Activated CD8-positive, alpha-beta memory T cell treated with anti-CD3 and anti-CD28 coated beads for 1 hour (primary cell): Measurements from ENCODE around the gene MAP2.

Experiments used
- DNase-seq, 2 donors: peaks; one replicate each; pipeline ENCODE4 v3.0.0-alpha.2; 2020; ENCODE audit warnings: low read depth in 1 of 2; ENCODE audit errors: extremely low read depth in 1 of 2

The MAP2 gene

DNA sequence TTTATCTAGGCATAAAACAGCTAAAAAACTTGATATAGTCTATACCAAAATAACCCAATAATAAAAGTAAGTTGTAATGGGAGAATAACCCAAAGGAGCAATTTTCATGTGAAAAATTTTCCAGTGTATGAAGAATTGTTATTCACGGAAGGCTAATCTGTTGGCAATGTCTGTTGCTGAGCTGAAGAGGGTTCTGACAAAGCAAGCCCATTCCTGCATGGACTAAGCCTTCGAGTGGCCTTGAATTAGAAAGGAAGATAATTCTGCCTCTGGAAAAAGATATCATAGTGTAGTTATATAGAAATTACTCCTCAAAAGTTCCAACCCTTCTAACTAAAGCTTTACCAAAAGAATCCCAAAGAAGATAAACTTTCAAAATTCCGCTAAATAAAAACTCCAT lies 101.5 kb downstream of the MAP2 start:
- no peak for DNase-seq

DNA sequence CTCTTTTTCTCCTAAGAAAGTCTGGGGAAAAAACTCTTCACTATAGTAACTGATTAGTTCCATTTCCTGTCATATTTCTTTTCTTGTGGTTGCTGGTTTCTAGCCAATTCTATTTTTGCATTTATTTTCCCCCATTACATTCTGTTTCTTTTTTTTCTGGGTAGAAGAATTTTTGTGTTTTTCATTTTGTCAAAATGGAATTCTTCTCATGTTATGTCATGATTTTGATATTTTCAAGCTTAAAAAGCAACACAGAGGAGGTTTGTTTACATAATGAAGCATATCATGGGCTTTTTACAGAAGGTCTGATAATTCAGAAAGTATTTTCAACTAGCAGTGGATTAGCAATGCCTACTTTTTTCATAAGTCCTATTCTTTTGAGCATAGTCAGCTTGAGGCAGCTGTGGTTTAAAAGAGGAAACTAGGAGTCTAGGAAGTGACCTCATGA lies 102.0 kb downstream of the MAP2 start:
- DNase-seq, result no peak

DNA sequence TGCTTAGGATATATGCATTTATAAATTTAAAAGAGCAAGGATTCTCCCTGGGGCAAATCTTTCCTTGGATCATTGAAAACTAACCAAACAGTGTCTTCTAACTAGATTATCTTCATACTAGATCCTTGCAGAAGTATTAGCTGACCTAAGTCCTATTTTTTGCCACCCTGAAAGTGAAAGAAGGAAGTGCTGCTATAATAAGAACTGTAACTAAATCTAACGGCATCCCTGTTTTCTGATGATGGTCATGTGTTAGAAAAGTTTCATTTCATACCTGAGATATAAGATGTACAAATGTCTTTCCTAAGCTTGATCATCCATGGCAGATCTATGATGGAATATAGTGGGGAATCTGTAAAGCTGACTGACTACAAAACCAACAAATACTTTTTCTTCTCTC lies 102.7 kb downstream of the MAP2 start:
- no peak for DNase-seq

DNA sequence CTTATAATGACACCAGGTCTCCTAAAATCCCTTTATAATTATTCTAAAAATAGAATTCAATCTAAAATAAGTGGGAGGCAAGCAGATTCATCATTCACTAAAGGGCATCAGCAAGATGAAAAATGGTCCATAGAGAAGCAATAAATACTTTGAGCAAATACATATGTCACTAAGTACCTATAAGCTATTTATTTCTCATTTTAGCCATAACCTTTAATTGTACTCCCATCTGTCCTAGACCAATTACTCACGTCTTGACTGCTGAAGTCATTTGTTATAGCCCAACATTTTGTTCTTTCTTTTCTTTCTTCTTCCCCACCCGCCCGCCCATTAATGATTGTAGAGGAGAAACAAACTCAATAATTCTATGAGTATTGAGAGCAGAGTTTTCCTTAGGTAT lies 105.7 kb downstream of the MAP2 start:
- no peak for DNase-seq

DNA sequence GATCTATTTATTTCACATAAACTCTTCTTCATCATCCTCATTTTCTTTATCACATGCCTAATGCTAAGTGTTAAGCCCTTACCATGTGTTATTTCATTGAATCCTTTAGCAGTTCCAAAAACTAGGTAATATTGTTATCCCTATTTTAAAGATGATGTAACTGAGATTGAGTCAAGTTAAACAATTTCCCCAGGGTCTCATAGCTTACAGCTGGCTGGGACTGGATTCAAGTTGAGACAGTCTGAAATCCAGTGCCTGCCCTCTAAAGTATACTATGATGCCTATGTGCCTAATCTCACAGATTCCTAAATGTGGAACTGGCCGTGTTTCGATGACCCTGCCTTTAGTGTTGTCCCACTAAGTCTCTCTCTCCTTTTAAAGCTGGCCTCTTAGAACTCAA lies 108.5 kb downstream of the MAP2 start:
- DNase-seq, result no peak

DNA sequence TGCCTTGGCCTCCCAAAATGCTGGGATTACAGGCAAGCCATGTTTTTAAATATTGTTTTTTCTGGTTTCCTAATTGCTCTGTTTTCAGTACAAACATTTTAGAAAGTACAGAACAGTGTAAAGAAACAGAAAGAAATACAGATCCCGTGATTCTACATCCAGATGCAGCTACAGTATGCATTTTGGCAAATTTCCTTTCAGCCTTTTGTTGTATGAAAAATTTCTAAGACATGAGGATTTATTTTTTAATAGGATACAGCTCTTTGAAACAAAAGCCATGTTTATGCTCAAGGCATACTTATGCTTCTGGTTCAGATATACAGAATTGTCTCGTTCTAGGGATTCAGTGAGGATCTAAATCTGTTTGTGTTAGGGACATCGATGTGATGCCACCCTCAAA lies 109.5 kb downstream of the MAP2 start:
- DNase-seq, result no peak

DNA sequence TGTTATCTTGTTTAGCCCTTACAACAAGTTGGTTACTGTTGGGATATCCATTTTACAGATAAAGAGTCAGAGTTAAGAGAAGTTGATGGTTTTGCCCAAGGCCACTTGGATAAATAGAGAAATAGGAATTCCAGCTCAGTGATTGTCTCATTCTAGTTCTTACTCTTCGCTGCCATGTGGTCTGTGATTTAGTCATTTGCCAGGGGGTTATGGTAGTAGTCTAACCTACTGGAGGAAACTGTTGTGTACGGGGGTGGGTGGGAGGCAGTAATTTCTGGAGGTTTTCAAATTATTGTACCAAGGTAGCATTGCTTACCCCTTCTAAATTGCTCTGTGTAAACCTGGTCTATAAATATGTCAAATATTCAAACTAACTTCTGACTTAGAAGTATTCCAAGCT lies 110.4 kb downstream of the MAP2 start:
- DNase-seq, result no peak

DNA sequence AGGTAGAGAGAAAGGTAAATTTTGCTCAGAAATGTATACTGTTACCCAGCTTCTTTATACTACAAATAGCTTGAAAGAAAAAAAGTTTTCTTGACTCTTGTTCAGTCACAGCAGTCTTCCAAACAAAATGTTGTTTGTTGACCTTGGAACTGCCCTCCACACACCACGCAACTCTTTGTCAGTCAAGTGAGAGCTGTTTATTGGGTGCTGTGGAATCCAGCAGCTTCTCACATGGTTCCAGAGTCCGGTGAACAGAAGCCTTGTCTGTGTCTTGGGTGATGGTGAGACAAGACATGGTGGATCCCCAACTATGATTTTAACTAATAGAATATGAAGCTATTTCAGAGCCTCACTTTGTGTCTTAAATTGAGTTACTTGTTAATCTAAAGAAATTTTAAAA lies 112.5 kb downstream of the MAP2 start:
- no peak for DNase-seq

DNA sequence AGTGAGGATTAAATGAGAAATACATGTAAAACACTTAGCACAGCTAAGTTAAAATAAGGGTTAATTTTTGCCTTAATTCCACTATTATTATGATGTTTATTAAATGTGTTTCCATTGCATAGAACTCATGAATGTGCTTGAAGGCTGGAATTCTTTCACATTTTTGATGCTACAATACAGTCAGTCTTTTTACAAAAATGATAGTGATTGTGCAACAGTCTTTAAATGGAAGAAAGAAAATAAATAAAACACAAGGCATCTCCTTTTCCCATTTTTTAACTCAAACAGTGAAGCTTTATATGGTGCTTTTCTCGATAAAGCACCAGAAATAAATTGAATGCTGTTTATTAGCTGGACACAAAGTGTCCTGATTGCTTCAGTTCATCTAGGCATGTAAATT lies 123.9 kb downstream of the MAP2 start:
- DNase-seq, result no peak

DNA sequence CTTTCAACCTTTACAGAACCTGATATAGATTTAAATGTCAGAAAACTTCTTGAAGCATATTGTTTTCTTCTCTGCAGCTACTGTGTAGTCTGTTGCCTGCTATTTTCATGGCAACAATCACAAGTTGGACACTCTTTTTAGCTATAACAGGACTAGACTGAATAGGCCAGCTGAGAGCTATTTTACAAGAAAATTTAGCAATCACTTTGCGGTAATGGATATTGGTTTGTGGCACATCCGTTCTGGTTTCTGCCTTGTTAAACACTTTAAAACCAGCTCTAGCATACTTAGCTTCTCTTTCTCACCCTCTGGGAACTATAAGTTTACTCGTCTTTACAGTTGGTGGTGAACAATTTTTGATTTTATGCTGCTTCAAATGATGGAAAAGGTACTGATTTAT lies 125.7 kb downstream of the MAP2 start:
- DNase-seq, result no peak

DNA sequence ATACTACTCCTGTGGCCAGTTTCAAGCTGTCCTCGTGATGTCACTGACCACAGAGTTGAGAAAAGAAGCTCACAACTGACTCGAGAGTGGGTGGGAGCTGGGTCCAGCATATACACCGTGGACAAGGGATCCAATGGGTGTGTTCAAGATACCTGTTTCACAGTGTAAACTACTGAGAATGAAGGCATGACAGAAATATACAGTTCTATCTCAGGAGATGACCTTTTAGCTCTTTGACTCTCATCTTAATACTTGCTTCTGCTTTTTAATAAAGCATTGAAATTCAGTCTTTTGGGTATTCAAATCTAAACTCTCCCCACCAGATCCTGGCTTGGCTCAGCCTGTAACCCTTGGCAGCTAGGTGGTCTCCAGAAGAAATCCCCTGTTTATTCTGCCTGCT lies 130.1 kb downstream of the MAP2 start:
- no peak for DNase-seq

DNA sequence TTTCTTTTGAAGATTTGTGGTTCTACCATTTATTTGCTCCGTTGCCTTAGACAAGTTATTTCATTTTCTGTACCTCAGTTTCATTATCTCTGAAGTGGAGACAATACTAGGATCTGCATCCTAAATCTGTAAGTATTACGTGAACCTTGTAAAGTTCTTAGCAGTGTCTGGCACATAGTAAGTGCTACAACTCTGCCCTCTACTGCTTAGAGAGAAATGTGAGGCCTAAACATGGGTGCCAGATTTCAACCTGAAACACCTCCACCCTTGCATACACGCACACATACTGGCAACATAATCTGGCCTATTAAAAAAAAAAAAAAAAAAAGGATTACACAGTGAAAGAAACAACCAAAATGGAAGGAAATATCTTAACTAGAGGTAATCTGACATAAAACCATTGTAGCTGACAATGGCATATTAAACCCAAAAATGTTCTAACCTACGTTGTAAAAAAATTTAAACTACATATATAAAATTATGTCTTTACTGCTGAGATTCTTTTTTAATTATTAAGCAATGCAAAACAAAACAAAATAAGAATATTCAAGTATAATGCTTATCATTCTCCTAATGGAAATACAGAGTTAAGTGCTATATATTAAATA lies 132.6 kb downstream of the MAP2 start:
- no peak for DNase-seq

DNA sequence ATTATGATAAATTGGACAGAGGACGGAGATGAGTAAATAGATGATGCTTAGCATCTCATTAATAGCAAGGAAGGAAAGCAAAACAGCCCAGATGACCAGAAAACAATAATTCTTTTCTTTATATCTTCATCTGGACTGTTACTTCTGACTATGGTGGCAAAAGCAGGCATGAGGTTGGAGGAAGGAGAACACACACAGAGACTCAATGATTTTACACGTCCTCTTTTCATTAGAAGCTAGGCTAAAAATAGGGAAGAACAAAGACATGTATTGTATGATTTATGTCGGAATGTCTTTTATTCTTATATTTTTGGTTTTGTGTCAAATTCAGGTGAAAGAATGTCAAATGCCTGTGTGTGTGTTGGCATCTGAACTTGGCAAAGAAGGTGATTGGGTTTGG lies 137.1 kb downstream of the MAP2 start:
- DNase-seq, result no peak

DNA sequence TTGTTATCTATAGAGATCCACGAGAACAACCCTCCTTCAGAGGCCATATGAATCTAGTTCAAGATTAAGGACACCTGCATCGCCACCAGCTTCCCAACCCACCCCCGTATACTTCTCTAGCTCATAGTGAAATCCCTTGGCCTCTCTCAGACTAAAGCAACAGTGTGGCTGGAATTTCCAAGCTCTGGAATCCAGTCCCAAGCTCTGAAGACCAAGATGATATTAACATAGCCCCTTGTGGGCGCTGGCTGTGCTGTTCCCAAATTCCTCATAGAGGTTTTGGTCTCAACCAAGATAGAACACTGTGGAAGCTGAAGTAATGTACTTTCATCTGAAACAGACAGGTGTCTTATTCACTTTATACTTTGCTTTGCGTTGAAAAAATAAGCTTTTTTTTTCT lies 139.6 kb downstream of the MAP2 start:
- no peak for DNase-seq

DNA sequence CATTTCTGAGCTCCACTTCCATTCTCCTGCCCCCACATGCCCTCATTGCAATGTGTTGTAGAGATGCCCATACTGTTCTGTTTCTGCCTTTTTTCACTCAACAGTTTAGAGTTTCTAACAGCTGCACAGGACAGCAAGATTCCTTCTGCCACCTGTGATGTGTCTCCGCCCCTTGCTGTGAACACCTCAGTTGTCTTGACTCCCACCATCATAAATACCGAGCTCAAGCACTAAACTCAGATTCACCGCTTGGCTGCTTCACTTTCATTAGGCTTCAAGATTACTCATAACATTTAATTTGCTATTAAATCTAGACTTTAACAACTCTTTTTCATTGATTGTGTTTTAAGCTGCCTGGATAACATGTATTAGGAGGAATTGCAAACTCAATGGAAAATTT lies 141.0 kb downstream of the MAP2 start:
- no peak for DNase-seq

DNA sequence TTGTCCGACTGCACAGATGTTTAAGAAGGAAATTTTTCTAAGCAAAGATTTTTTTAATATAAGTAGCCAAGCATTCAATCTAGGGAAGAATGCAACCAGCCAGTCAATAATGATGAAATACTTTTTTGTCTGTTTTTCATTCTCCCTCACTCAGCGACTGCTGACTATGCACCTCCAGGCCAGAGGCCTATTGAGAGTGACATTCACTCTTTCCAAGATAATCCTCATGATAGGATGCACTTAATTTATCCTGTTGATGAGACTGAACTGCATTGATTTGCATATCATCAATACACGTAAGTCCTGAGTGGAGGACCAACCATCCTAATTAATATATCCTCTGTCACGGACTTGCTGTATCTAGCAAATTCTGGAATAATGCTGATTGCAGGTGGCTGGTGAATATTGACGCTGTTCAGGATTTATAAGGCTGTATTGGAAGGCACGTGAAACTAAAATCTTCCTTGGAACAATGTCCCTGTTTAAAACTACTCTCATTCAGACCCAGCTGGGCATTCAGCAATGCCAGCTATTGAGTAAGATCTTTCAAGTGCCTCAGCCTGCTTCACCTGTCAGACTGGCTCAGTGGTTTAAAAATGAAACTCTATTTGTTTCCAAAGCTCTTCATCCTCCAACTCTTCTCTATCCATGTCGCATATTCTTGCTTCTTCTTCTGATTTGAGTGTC lies 142.2 kb downstream of the MAP2 start:
- no peak for DNase-seq

DNA sequence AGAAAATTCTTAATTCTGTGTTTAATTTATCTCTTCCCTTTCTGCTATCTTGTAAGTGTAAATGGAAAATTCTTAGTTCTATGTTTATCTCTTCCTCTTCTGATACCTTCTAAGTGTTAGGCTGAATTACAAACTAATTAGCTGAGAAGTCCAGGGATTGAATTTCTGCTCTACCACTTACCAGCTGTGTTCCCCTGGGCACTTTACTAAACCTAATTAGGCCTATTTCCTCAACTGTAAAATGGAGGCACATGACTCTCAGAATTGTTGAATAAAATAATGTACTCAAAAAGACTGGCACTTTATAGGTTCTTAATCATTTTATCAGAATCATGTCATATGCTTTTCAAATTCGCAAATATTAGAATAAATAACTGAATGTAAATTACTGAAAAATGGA lies 146.3 kb downstream of the MAP2 start:
- DNase-seq, result no peak

DNA sequence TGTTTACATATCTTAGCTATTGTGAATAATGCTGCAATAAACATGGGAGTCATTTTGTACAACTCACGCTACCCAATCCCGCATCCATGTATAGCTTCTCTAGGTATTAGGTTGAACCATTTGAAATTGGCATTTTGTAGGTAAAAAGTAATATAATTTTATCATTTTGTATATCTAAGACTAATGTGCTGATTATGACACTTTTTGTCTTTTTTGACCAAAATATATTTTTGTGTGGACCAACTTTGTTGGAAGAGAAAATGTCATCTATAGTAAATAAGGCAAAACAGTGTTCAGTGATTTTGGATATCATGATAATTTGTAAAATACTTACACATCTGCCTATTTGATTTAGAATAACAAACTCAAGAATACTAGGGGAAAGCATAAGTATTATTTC lies 150.7 kb downstream of the MAP2 start:
- DNase-seq, result no peak

DNA sequence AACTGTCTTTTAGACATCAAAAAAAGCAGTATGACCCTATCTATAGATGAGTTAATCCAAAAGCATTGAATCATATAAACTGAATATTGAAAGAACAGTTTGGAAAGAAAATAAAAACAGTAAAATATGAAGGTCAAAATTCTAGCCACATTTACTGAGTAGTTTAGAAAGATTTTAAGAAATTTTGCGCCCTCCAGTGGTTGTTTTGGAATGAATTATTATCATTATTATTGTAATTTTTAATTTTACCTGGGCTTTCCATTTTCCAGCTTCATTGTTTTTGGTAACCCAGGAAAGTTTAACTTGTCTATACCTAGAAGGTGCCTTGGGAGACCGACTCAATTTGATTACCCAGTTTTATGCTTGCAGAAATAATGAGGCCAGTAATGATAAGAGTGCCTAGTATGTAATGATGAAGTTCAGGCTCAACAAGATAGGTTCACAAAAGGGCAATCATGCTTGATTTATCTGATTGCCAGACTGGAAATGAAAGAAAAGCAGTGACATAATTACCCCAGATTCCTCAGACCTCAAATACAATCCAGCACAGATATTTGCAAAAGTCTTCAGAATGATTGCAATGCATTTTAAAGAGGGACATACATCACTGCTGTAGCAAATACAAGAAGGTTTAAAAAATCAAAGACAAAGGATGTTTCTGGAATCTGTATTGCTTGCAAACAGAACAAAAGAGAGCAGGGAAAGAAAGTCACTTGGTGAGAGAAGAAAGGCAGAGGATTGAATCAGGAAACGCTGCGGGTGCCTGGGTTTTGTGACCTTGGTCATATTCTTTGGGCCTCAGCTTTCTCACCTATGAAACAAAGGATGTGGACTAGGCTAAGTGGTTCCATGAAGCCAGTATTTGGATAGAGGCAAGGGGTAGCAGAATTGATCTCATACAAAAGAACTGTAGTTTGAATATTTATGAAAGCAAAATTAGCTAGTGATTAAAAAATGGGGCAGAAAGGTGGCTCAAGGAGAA lies 153.8 kb downstream of the MAP2 start:
- no peak for DNase-seq

DNA sequence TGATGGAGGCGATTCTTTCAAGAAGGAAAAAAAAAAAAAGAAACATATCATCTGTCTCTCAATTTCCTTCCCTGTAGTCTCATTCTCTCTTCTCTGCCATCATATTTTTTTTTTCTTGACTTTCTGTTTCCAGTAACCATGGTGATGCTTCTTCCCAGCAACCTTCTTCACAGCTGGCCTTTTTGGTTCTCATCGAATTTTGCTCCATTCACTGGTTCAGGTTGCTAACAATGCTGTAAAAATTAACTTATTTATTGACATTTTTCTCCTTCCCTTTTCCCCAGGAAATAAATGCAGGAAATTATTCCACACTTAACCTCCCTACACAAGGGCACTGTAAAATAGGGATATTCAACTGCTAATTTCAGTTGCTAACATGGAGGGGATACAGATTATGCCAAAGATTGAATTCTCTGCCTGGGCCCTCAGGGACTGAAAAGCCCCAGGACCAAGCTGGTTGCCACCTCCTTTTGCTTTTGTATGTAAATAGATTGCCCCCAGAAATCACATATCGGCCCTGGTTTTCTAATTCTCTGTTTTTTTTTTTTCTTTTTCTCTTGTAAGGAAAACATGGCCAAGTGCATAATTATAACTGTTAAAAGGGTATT lies 154.7 kb downstream of the MAP2 start:
- DNase-seq, result no peak

DNA sequence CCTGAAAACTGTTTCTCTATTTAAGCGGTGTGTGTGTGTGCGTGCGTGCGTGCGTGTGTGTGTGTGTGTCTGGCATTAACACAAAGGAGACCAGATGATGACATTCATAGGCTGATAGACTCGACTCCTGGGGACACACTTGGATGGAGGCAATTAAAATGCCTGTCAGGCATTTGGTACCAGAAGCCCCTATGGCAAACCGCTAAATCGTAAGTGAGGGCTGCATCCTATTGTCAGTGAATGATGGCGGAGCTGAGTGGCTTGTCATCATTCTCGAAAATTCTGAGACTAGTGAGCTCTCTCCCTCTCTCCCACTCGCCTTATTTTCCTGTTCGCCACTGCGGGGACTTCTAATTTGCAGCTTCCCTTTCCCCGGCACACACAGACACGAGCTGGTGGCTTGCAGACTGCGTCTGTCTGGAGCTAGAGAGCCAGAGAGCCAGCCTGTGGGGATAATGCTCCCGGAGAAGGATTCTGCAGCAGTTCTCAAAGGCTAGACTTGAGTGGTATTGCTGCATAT lies 155.4 kb downstream of the MAP2 start:
- no peak for DNase-seq
